ENCODE data around the gene RHEB.

RHEB gene

DNA sequence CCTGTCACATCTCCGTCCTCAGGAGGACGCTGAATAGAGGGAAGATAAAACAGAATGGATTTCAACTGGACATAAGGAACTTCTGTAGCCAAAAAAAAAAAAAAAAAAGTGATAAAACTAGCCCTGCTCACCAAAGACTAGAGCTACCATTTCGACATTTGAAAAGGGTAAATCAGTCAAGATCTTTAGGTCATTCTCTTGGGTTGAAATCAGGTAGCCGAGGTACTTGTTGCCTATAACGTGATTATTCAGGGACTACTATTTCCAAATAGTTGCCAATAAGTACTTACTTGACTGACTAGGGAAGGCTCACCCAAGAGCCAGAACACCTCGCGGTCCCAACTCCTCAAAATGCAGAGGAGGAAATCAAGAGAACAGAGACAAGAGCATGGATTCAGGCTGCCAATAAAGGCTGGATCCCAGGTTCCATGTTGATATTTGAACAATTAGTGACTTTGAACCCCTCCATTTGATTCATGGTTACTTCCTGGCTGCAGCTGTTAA, 2.0 kb downstream of the RHEB start:
- H3K27ac ChIP-seq = peak overlapping the region; percentile 96
- H3K27me3 ChIP-seq (replicated peaks) = no peaks in the 10 kb centered on the region
- TF ChIP-seq, protein P1, sequence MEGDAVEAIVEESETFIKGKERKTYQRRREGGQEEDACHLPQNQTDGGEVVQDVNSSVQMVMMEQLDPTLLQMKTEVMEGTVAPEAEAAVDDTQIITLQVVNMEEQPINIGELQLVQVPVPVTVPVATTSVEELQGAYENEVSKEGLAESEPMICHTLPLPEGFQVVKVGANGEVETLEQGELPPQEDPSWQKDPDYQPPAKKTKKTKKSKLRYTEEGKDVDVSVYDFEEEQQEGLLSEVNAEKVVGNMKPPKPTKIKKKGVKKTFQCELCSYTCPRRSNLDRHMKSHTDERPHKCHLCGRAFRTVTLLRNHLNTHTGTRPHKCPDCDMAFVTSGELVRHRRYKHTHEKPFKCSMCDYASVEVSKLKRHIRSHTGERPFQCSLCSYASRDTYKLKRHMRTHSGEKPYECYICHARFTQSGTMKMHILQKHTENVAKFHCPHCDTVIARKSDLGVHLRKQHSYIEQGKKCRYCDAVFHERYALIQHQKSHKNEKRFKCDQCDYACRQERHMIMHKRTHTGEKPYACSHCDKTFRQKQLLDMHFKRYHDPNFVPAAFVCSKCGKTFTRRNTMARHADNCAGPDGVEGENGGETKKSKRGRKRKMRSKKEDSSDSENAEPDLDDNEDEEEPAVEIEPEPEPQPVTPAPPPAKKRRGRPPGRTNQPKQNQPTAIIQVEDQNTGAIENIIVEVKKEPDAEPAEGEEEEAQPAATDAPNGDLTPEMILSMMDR (IDR thresholded peaks at IDR 0.05; ENCODE audit: low read depth, low read length, missing control alignments) = no peak
- peaks cover 2% of the 10 kb centered on the region for H3K36me3 ChIP-seq (replicated peaks)
- H3K4me3 ChIP-seq (ENCODE audit: low read depth, low read length) = peak overlapping the region; percentile 80
- in situ Hi-C loops (cut with HindIII; ENCODE audit: low pct_ligation_motif_present, low sequenced_read_pairs) = no loop called here
- no peak for DNase-seq

DNA sequence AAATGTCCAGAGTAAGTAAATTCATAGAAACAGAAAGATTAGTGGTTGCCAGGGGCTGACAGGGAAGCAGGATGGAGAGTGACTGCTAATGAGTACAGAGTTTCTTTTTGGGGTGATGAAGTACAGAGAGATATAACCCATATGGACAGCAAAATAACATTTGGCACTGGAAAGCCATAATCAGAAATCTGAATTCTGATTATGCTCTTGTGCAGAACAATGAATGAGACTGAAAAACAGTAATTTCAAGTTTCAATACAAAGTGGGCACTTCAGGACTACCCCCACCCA, 4.5 kb downstream of the RHEB start:
- no peaks in the 10 kb centered on the region for H3K27me3 ChIP-seq (replicated peaks)
- no peak overlapping the region for H3K4me3 ChIP-seq (ENCODE audit: low read depth, low read length)
- in situ Hi-C loops (cut with HindIII; ENCODE audit: low pct_ligation_motif_present, low sequenced_read_pairs) = no loop called here
- peaks cover 2% of the 10 kb centered on the region for H3K36me3 ChIP-seq (replicated peaks)
- TF ChIP-seq, protein P1 (IDR thresholded peaks at IDR 0.05; ENCODE audit: low read depth, low read length, missing control alignments) = no peak
- DNase-seq = no peak
- H3K27ac ChIP-seq = no peak overlapping the region

DNA sequence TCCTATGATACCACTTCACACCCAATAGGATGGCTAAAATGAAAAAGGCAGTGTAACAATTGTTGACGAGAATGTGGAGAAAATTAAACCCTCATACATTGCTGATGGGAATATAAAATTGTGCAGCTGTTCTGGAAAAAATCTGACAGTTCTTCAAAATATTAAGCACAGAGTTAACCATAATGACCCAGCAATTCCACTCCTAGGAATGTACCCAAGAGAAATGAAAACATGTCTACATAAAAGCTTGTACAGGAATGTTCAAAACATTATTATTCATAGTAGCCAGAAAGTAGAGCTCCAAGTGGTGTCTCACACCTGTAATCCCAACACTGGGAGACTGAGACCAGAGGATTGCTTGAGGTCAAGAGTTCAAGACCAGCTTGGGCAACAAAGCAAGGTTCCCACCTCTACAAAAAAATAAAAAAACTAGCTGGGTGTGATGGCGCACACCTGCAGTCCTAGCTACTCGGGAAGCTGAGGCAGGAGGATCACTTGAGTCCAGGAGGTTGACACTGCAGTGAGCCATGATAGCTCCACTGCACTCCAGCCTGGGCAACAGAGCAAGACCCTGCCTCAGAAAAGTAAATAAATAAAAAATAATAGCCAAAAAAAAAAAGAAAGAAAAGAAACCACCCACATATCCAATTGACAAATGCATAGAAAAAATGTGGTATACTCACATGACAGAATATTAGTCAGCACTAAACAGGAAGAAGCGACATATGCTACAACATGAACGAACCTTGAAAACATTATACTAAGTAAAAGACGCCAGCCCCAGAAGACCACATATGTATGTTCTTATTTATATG, 5.0 kb downstream of the RHEB start:
- H3K4me3 ChIP-seq (ENCODE audit: low read depth, low read length) = no peak overlapping the region
- TF ChIP-seq, protein P1 (IDR thresholded peaks at IDR 0.05; ENCODE audit: low read depth, low read length, missing control alignments) = no peak
- H3K36me3 ChIP-seq (replicated peaks) = peaks cover 2% of the 10 kb centered on the region
- in situ Hi-C loops (cut with HindIII; ENCODE audit: low pct_ligation_motif_present, low sequenced_read_pairs) = no loop called here
- no peak overlapping the region for H3K27ac ChIP-seq
- no peak for DNase-seq
- no peaks in the 10 kb centered on the region for H3K27me3 ChIP-seq (replicated peaks)

DNA sequence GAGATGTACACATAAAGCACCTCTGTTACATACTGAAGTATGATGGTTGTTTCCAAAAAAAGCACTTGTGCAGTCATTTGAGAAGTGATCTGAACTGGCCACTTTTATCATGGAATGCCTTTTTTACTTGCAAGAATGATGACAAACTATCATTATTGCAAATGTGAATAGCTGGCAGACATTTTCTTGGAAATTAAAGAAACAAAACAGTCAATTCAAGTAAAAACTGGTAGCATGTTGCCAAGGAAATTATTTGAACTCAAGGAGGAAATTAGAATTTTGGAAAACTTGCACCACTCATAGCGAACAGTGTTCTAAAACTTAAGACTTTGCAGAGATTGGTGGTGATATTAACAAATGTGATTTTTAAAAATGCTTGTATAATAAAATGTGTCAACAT, 6.6 kb downstream of the RHEB start:
- Histone ChIP-seq H3K27me3 (replicated peaks) (no peaks in the 10 kb centered on the region), H3K4me3 (ENCODE audit: low read depth, low read length) (no peak overlapping the region), H3K36me3 (replicated peaks) (no peaks in the 10 kb centered on the region), H3K27ac (no peak overlapping the region)
- TF ChIP-seq, protein P1 (IDR thresholded peaks at IDR 0.05; ENCODE audit: low read depth, low read length, missing control alignments) = no peak
- no peak for DNase-seq
- in situ Hi-C loops (cut with HindIII; ENCODE audit: low pct_ligation_motif_present, low sequenced_read_pairs) = no loop called here

DNA sequence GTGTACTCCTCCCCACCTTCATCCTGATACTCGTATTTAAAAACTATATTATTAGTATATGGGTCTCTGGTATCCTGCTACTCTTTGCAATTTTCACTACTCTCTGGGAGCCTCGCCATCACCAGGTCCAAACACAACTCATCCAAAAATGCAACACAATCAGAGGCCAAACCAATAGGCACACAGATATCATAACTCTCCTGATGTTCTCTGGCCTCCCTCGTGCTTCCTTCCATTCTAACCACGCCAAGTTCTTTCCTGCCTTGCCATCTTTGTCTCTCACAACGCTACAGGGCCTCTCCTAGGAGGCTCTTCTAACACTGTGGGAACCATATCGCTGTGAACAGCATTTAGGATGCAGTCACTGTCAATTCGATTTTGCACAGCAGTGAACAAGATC, 7.3 kb downstream of the RHEB start:
- in situ Hi-C loops (cut with HindIII; ENCODE audit: low pct_ligation_motif_present, low sequenced_read_pairs) = no loop called here
- Histone ChIP-seq H3K27ac (no peak overlapping the region), H3K27me3 (replicated peaks) (no peaks in the 10 kb centered on the region), H3K36me3 (replicated peaks) (no peaks in the 10 kb centered on the region), H3K4me3 (ENCODE audit: low read depth, low read length) (no peak overlapping the region)
- no peak for DNase-seq
- TF ChIP-seq, protein P1 (IDR thresholded peaks at IDR 0.05; ENCODE audit: low read depth, low read length, missing control alignments) = no peak

DNA sequence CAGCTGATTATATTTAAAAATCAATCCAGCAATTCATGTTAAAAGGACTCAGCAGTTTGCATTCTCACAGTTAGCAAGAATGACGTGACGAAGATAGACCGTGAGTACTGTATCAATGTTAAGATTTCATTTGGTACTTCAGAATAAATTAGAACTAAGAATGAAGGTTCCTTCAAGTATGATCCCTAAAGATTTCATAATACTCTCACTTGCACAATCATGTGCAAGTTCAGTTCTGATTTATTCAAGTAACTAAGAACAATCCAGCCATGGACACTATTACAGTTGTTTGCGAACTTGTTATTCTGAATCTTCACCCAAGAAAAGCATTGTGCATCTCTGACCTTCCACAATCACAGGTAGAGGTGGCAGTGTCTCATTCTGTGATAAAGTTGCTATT, 7.7 kb downstream of the RHEB start:
- no peaks in the 10 kb centered on the region for H3K36me3 ChIP-seq (replicated peaks)
- H3K4me3 ChIP-seq (ENCODE audit: low read depth, low read length) = no peak overlapping the region
- in situ Hi-C loops (cut with HindIII; ENCODE audit: low pct_ligation_motif_present, low sequenced_read_pairs) = no loop called here
- TF ChIP-seq, protein P1 (IDR thresholded peaks at IDR 0.05; ENCODE audit: low read depth, low read length, missing control alignments) = no peak
- DNase-seq = no peak
- H3K27ac ChIP-seq = no peak overlapping the region
- H3K27me3 ChIP-seq (replicated peaks) = no peaks in the 10 kb centered on the region
